Transverse colon (tissue), 4 donors: ENCODE data around the gene MND1.

Experiments used
- CTCF ChIP-seq, 5 experiments: fragments of 200-600 bp in 3 of 5; fragments of 450-650 bp in 2 of 5; sonication (generic) in 3 of 5; IDR thresholded peaks; 1 replicate in 2 of 5; 2 replicates in 3 of 5; pipeline ENCODE4 v1.5.1; 2016 to 2017; ENCODE audit warnings: antibody characterized with exemption in 5 of 5, inconsistent platforms in 3 of 5, mild to moderate bottlenecking in 2 of 5, moderate library complexity in 1 of 5
- EP300 ChIP-seq: sonication (generic); formaldehyde crosslinking; IDR thresholded peaks from one replicate; pipeline ENCODE4 v1.6.1; 2017; ENCODE audit warnings: antibody characterized with exemption, low read depth
- POLR2A ChIP-seq: fragments of 450-650 bp; IDR thresholded peaks from one replicate; pipeline ENCODE4 v1.6.1; 2016; ENCODE audit warnings: antibody characterized with exemption, mild to moderate bottlenecking, moderate library complexity
- POLR2AphosphoS5 ChIP-seq, 3 donors: sonication (generic); formaldehyde crosslinking; IDR thresholded peaks; one replicate each; pipeline ENCODE4 v1.6.1; 2016; ENCODE audit warnings: antibody characterized with exemption in 3 of 3

- TF ChIP-seq CTCF (IDR thresholded peaks at IDR 0.05) (no peak), POLR2A (no peak), POLR2AphosphoS5 (IDR thresholded peaks at IDR 0.05) (no peak), EP300 (no peak)
Measured at GRCh38 chr4:153387981-153388380, 43.5 kb downstream of the MND1 start.
